ENCODE results near the gene SDK2.

The SDK2 gene

DNA sequence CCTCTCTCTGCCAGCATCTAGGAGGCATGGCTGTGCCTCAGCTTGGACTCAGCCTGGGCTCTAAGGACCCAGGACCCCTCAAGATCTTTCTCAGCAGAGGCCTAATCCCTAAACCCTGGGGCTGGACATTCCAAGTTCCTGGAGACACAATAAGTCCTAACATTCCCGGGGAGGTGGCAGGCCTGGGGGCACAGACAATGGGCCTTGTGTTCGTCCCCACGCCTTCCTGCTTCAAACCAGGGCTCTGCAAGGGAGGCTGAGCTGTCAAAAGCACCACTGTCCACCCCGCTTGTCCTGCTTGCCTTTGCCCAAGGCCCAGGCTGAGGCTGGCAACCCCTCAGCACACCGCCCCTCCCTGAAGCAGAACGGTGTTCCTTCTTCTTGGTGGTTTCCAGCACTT lies 13.7 kb downstream of the SDK2 start:
- no peaks in the 10 kb centered on the region for H3K9me3 Mint-ChIP-seq
- H3K36me3 Mint-ChIP-seq = no peaks in the 10 kb centered on the region
- no peak overlapping the region for H3K4me3 Mint-ChIP-seq
- no peaks in the 10 kb centered on the region for H3K4me1 Mint-ChIP-seq
- no peaks in the 10 kb centered on the region for H3K27me3 Mint-ChIP-seq
- H3K27ac Mint-ChIP-seq = no peak overlapping the region

DNA sequence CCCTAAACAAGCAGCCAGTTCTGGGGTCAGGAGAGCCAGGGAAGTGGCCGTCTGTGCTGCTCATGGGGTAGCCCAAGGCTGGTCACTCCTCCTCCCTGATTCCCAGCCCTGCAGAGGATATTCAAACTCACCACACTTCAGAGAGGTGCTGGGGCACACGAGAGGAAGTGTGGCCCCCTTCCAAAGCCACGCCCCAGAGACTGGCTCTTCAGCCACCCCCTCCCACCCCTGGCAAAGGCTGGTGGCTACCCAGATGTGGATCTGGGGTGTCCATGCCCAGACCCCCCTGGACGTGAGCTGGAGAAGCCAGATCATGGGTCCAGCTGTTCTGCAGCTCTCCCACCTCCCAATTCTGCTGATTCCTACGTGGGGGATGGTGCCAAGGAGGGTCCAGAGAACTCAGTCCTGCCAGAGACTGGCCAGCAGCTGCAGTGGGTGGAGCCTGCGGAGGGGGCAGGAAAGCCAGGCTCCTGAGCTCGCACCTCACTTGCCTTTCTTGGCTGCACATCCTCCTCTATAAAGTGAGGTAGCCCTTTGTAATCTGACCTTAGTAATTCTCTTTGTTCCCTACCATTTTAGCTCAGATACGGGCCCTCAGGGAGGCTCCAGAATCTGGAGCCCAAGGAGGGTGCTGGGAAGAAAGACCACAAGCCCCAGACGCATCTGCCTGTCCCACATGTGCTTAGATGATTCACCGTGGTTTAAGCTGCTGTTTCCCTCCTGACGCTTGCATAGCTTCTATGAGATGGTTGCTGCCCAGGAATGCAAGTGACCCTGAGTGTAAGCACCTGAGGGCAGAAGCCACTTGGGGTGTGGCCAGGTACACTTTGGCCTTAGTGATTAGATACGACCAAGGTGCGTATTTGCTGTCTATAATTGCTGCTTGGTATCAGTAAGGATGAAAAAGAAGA lies 15.3 kb downstream of the SDK2 start:
- Mint-ChIP-seq H3K4me1 (no peaks in the 10 kb centered on the region), H3K27me3 (no peaks in the 10 kb centered on the region), H3K27ac (no peak overlapping the region)

GRCh38 chr17:73625991-73626673 lies 18.1 kb downstream of the SDK2 start:
- H3K36me3 Mint-ChIP-seq = no peaks in the 10 kb centered on the region
- H3K27ac Mint-ChIP-seq = no peak overlapping the region
- H3K4me1 Mint-ChIP-seq = peaks cover 5% of the 10 kb centered on the region
- H3K9me3 Mint-ChIP-seq = no peaks in the 10 kb centered on the region
- no peaks in the 10 kb centered on the region for H3K27me3 Mint-ChIP-seq
- no peak overlapping the region for H3K4me3 Mint-ChIP-seq

More for the DNA sequence above, 15.3 kb downstream of the SDK2 start:
- no peaks in the 10 kb centered on the region for H3K36me3 Mint-ChIP-seq
- H3K4me3 Mint-ChIP-seq = no peak overlapping the region
- no peaks in the 10 kb centered on the region for H3K9me3 Mint-ChIP-seq

- H3K4me3 Mint-ChIP-seq = no peak overlapping the region
- peaks cover 5% of the 10 kb centered on the region for H3K4me1 Mint-ChIP-seq
- H3K9me3 Mint-ChIP-seq = no peaks in the 10 kb centered on the region
- no peaks in the 10 kb centered on the region for H3K27me3 Mint-ChIP-seq
- H3K36me3 Mint-ChIP-seq = no peaks in the 10 kb centered on the region
- no peak overlapping the region for H3K27ac Mint-ChIP-seq
Observed at GRCh38 chr17:73625006-73625405, 19.2 kb downstream of the SDK2 start.

GRCh38 chr17:73624496-73624988 lies 19.7 kb downstream of the SDK2 start:
- Mint-ChIP-seq H3K27me3 (no peaks in the 10 kb centered on the region), H3K4me3 (no peak overlapping the region), H3K4me1 (peaks cover 5% of the 10 kb centered on the region), H3K9me3 (peaks cover 2% of the 10 kb centered on the region), H3K36me3 (peaks cover 2% of the 10 kb centered on the region), H3K27ac (no peak overlapping the region)

- no peak overlapping the region for H3K27ac Mint-ChIP-seq
- peaks cover 7% of the 10 kb centered on the region for H3K36me3 Mint-ChIP-seq
- H3K4me3 Mint-ChIP-seq = no peak overlapping the region
- no peaks in the 10 kb centered on the region for H3K27me3 Mint-ChIP-seq
- H3K9me3 Mint-ChIP-seq = peaks cover 6% of the 10 kb centered on the region
- peaks cover 5% of the 10 kb centered on the region for H3K4me1 Mint-ChIP-seq
Observed at GRCh38 chr17:73623818-73624217, 20.4 kb downstream of the SDK2 start.

- no peak overlapping the region for H3K27ac Mint-ChIP-seq
Observed at GRCh38 chr17:73623247-73623646, 21.0 kb downstream of the SDK2 start.

GRCh38 chr17:73622381-73622780 lies 21.9 kb downstream of the SDK2 start:
- peaks cover 5% of the 10 kb centered on the region for H3K4me1 Mint-ChIP-seq
- no peak overlapping the region for H3K4me3 Mint-ChIP-seq
- H3K27ac Mint-ChIP-seq = no peak overlapping the region

More at GRCh38 chr17:73623247-73623646, 21.0 kb downstream of the SDK2 start:
- H3K4me1 Mint-ChIP-seq = peaks cover 5% of the 10 kb centered on the region
- no peaks in the 10 kb centered on the region for H3K27me3 Mint-ChIP-seq
- peaks cover 6% of the 10 kb centered on the region for H3K9me3 Mint-ChIP-seq
- H3K4me3 Mint-ChIP-seq = no peak overlapping the region
- peaks cover 7% of the 10 kb centered on the region for H3K36me3 Mint-ChIP-seq

GRCh38 chr17:73621685-73622084 lies 22.6 kb downstream of the SDK2 start:
- H3K27ac Mint-ChIP-seq = no peak overlapping the region
- peaks cover 7% of the 10 kb centered on the region for H3K36me3 Mint-ChIP-seq
- peaks cover 6% of the 10 kb centered on the region for H3K4me1 Mint-ChIP-seq
- no peak overlapping the region for H3K4me3 Mint-ChIP-seq
- H3K9me3 Mint-ChIP-seq = peaks cover 6% of the 10 kb centered on the region
- no peaks in the 10 kb centered on the region for H3K27me3 Mint-ChIP-seq

More at GRCh38 chr17:73622381-73622780, 21.9 kb downstream of the SDK2 start:
- Mint-ChIP-seq H3K9me3 (peaks cover 6% of the 10 kb centered on the region), H3K27me3 (no peaks in the 10 kb centered on the region), H3K36me3 (peaks cover 7% of the 10 kb centered on the region)

GRCh38 chr17:73620414-73620813 lies 23.8 kb downstream of the SDK2 start:
- Mint-ChIP-seq H3K9me3 (peaks cover 6% of the 10 kb centered on the region), H3K4me3 (no peak overlapping the region), H3K36me3 (peaks cover 7% of the 10 kb centered on the region), H3K27me3 (no peaks in the 10 kb centered on the region), H3K27ac (no peak overlapping the region), H3K4me1 (peaks cover 11% of the 10 kb centered on the region)

DNA sequence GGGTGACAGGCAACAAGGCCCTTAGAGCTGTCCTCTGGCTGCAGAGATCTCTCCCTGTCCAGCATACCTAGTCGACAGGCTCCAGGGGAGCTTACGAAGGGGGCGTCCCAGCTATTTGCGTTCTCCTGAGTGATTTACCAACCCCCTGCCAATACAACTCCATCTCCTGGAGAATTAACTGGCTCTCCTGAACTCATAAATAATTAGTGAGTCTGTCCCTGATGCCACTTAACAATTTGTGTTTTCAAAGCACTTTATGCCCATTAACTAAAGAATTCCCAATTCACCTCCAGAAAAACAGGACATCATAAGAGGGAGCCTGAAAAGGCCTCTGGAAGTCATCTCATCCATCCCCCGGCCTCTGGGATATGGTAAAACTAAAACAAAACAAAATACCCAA lies 26.7 kb downstream of the SDK2 start:
- H3K4me3 Mint-ChIP-seq = no peak overlapping the region

DNA sequence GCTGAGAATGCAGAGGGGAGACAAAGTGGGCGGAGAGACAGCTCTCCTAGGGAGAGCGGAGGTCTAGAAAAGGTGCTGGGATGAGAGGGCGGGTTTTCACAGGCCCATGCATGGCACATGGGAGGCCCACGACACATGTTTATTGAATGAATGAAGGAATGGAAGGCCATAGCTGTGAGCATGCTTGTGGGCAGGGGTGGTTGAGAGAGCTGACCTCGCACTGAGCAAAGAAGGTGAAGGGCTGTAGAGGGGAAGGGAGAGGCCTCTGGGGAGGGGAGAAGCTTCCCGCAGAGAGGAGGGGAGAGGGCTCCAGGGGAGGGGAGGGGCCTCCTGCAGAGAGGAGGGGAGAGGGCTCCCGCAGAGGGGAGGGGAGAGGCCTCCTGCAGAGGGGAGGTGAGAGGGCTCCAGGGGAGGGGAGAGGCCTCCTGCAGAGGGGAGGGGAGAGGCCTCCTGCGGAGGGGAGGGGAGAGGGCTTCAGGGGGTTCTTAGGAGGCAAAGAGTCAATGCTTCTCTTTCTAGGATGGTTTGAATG lies 27.3 kb downstream of the SDK2 start:
- Mint-ChIP-seq H3K4me1 (peaks cover 6% of the 10 kb centered on the region), H3K9me3 (peaks cover 6% of the 10 kb centered on the region), H3K27ac (no peak overlapping the region), H3K27me3 (no peaks in the 10 kb centered on the region), H3K4me3 (no peak overlapping the region), H3K36me3 (peaks cover 7% of the 10 kb centered on the region)

More for the DNA sequence above, 26.7 kb downstream of the SDK2 start:
- Mint-ChIP-seq H3K4me1 (peaks cover 6% of the 10 kb centered on the region), H3K36me3 (peaks cover 7% of the 10 kb centered on the region), H3K9me3 (peaks cover 6% of the 10 kb centered on the region), H3K27ac (no peak overlapping the region), H3K27me3 (no peaks in the 10 kb centered on the region)

GRCh38 chr17:73616120-73616872 lies 27.9 kb downstream of the SDK2 start:
- Mint-ChIP-seq H3K4me1 (peaks cover 6% of the 10 kb centered on the region), H3K27ac (no peak overlapping the region), H3K4me3 (no peak overlapping the region), H3K36me3 (peaks cover 7% of the 10 kb centered on the region), H3K9me3 (peaks cover 6% of the 10 kb centered on the region), H3K27me3 (no peaks in the 10 kb centered on the region)

DNA sequence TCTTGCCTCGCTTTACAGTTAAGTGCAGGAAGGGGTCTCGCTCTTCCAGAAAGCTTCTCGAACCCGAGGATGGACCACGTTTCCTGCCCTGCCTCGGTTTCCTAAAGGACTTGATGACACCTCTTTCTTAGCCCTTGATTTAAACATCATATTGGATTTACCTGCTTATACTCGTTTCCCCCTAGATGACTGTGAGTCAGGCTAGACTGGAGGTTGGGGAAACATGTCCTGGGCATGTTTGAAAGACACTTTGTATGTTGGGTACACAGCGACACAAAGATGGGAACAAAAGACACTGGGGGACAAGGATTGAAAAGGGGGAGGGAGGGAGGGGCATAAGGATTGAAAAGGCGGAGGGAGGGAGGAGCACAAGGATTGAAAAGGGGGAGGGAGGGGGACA lies 30.0 kb downstream of the SDK2 start:
- Mint-ChIP-seq H3K4me3 (no peak overlapping the region), H3K36me3 (peaks cover 2% of the 10 kb centered on the region), H3K9me3 (peaks cover 1% of the 10 kb centered on the region), H3K27me3 (no peaks in the 10 kb centered on the region), H3K4me1 (peaks cover 6% of the 10 kb centered on the region), H3K27ac (no peak overlapping the region)

Data from activated naive CD4-positive, alpha-beta T cell treated with anti-CD3 and anti-CD28 coated beads, Interleukin-2, amount 50 U/mL, for 24 hours (primary cell).